OCI-LY7 (cell line): ENCODE data around the gene SLC25A14. TPM values are rescaled to one million over a fixed set of nuclear protein-coding genes. Genes with fewer than 3 reads are reported as not detected.
"Not testable (repeated sequence)": the region's sequence is repeated elsewhere in the genome, so short reads cannot be mapped to it uniquely, and the experiment has no call there.

Experiments used
- BruUV-seq: library from RNA; stranded (reverse); fragments of 400-500 nt; replicated peaks from 2 replicates; lab custom pipeline; 2021; lab: Mats Ljungman, UMichigan
- CTCF ChIA-PET: fragments of 300-600 bp; sonication (Branson Sonifier 250); formaldehyde crosslinking; loops from one replicate; lab custom pipeline; 2022; ENCODE audit warnings: antibody characterized with exemption; ENCODE audit not compliant: unreplicated experiment; lab: Charles Lee
- POLR2A ChIA-PET: fragments of 300-600 bp; sonication (Branson Sonifier 250); formaldehyde crosslinking; loops from one replicate; lab custom pipeline; 2022; ENCODE audit warnings: antibody characterized with exemption; lab: Charles Lee
- DNase-seq: peaks from one replicate; pipeline ENCODE4 v3.0.0-alpha.2; 2015; ENCODE audit warnings: low spot score
- H2AFZ ChIP-seq: fragments of 200-600 bp; sonication (generic), shearing (Covaris generic); 2 replicates; pipeline ENCODE4 v1.6.1; 2014; ENCODE audit warnings: mild to moderate bottlenecking, antibody characterized with exemption, low read length, moderate library complexity
- H3K27ac ChIP-seq: fragments of 200-600 bp; sonication (generic); 2 replicates; pipeline ENCODE4 v1.5.1; 2014; ENCODE audit warnings: mixed run types, low read depth, mild to moderate bottlenecking, moderate library complexity, low read length, inconsistent platforms; ENCODE audit not compliant: poor library complexity, severe bottlenecking
- H3K36me3 ChIP-seq: fragments of 200-600 bp; sonication (generic); 2 replicates; pipeline ENCODE4 v1.6.1; 2014; ENCODE audit warnings: mild to moderate bottlenecking, antibody characterized with exemption, low read length, moderate library complexity, mixed read lengths; ENCODE audit not compliant: insufficient read depth
- H3K4me1 ChIP-seq: fragments of 200-600 bp; sonication (generic); 2 replicates; pipeline ENCODE4 v1.5.1; 2014; ENCODE audit warnings: mild to moderate bottlenecking, low read length; ENCODE audit not compliant: insufficient read depth, poor library complexity, severe bottlenecking
- H3K4me2 ChIP-seq: fragments of 200-600 bp; sonication (generic); 2 replicates; pipeline ENCODE4 v1.6.1; 2014; ENCODE audit warnings: mild to moderate bottlenecking, low read length
- H3K4me3 ChIP-seq: fragments of 200-600 bp; sonication (generic); 2 replicates; pipeline ENCODE4 v1.5.1; 2014; ENCODE audit warnings: mild to moderate bottlenecking, low read depth, low read length; ENCODE audit not compliant: poor library complexity, severe bottlenecking
- H3K79me2 ChIP-seq: fragments of 200-600 bp; sonication (generic); 2 replicates; pipeline ENCODE4 v1.6.1; 2016; ENCODE audit warnings: low read depth, mild to moderate bottlenecking, low read length, moderate library complexity, mixed read lengths; ENCODE audit not compliant: insufficient read depth
- H3K9me2 ChIP-seq: fragments of 200-600 bp; sonication (generic); 2 replicates; pipeline ENCODE4 v1.6.1; 2016; ENCODE audit warnings: mild to moderate bottlenecking, low read length, mixed read lengths; ENCODE audit not compliant: insufficient read depth
- H3K9me3 ChIP-seq: fragments of 200-600 bp; sonication (generic); 2 replicates; pipeline ENCODE4 v1.6.1; 2014; ENCODE audit warnings: mild to moderate bottlenecking, mixed run types, low read length, mixed read lengths
- H4K20me1 ChIP-seq: fragments of 200-600 bp; sonication (generic); 2 replicates; pipeline ENCODE4 v1.6.1; 2014; ENCODE audit warnings: mild to moderate bottlenecking, antibody characterized with exemption, low read length, moderate library complexity, mixed read lengths; ENCODE audit not compliant: insufficient read depth
- EZH2phosphoT487 ChIP-seq: fragments of 200-600 bp; sonication (generic); IDR thresholded peaks from 2 replicates; pipeline ENCODE4 v1.6.1; 2018; ENCODE audit warnings: low read depth, borderline replicate concordance, mild to moderate bottlenecking, mixed run types, antibody characterized with exemption, low read length, moderate library complexity, mixed read lengths
- intact Hi-C: fragments of 100-400 bp; cut with micrococcal nuclease; formaldehyde crosslinking; loops from one replicate; pipeline ENCODE4 v1.10.0; 2022; ENCODE audit not compliant: unreplicated experiment
- total RNA-seq, 2 experiments: library from RNA; depleted of rRNA in 1 of 2; stranded (reverse); fragments of >200 nt in 1 of 2; shearing (Covaris generic) in 1 of 2; gene quantifications; 2 replicates each; pipeline ENCODE4 v1.2.3, GENCODE V29; 2014 to 2022
- TF ChIP-seq, protein P1 (sequence below): fragments of 200-600 bp; sonication (generic); conservative IDR thresholded peaks from 2 replicates; pipeline ENCODE4 v1.5.1; 2014; ENCODE audit warnings: mild to moderate bottlenecking, antibody characterized with exemption, low read length, moderate library complexity, mixed read lengths

The SLC25A14 gene
- total RNA-seq, 2 experiments from 2014 or later = 12.6 to 19.5 TPM

DNA sequence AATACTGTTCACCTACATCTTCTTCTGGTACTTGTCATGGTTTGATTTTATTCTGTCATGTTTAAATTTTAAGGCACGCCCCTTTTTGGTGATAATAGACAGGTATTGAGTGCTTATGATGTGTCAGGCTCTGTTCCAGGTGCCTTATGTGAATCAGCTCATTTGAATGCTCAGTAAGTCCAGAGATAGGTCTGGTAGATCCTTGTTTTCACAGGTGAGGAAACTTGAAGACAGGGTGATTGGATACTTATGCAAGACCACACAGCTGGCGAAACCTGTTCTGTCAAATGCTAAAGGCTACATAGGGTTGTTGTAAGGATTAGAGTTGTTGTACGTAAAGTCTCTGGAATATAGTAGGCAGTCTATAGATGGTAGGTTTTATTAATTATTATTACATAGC lies 9.6 kb upstream of the SLC25A14 start:
- CTCF ChIA-PET = no interaction called here
- intact Hi-C loops = loop anchor here (1.0 to 5.0 kb wide), 3 partner anchors 72 to 587 kb away; partner anchors contain the start of gene RBMX2
- POLR2A ChIA-PET = interaction anchor here (0.6 to 1.2 kb wide), 2 partner anchors 9 to 18 kb away, joined by 3 to 6 read pairs; no protein-coding TSS in a partner anchor
- H3K4me1 ChIP-seq = no peaks in the 10 kb centered on the region
- no peaks in the 10 kb centered on the region for H3K9me2 ChIP-seq
- TF ChIP-seq, protein P1, sequence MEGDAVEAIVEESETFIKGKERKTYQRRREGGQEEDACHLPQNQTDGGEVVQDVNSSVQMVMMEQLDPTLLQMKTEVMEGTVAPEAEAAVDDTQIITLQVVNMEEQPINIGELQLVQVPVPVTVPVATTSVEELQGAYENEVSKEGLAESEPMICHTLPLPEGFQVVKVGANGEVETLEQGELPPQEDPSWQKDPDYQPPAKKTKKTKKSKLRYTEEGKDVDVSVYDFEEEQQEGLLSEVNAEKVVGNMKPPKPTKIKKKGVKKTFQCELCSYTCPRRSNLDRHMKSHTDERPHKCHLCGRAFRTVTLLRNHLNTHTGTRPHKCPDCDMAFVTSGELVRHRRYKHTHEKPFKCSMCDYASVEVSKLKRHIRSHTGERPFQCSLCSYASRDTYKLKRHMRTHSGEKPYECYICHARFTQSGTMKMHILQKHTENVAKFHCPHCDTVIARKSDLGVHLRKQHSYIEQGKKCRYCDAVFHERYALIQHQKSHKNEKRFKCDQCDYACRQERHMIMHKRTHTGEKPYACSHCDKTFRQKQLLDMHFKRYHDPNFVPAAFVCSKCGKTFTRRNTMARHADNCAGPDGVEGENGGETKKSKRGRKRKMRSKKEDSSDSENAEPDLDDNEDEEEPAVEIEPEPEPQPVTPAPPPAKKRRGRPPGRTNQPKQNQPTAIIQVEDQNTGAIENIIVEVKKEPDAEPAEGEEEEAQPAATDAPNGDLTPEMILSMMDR = no peak
- no peak for TF ChIP-seq EZH2phosphoT487
- H3K4me3 ChIP-seq = no peak overlapping the region
- no peak overlapping the region for H2AFZ ChIP-seq
- no peak overlapping the region for H3K27ac ChIP-seq
- H3K79me2 ChIP-seq = no peaks in the 10 kb centered on the region
- BruUV-seq = no TSS peak
- DNase-seq = no peak
- H3K4me2 ChIP-seq = no peak overlapping the region
- H3K36me3 ChIP-seq = no peaks in the 10 kb centered on the region
- H3K9me3 ChIP-seq = no peaks in the 10 kb centered on the region
- no peaks in the 10 kb centered on the region for H4K20me1 ChIP-seq

DNA sequence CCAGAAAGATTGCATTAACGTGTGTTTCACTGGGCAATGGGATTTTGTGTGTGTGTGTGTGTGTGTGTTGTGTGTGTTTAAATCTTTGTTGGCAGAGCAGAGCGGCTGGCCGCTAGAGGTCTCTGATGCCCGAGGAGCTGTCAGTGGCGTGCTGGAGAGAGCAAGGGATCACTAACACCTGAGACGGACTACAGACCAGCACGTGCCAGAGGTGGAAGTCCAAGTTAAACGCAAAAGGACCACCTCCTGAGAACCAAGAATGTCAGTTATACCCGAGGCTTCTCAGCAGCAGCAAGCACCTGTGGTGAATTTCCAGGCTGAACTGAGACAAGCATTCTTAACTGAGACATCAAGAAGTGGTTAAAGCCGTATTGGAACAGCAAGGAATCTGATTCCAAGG lies 9.0 kb upstream of the SLC25A14 start:
- no peak overlapping the region for H3K4me3 ChIP-seq
- peak; percentile 69 for DNase-seq
- H3K4me1 ChIP-seq = no peaks in the 10 kb centered on the region
- H3K9me3 ChIP-seq = no peaks in the 10 kb centered on the region
- H3K9me2 ChIP-seq = no peaks in the 10 kb centered on the region
- no peak overlapping the region for H3K4me2 ChIP-seq
- TF ChIP-seq EZH2phosphoT487 = no peak
- TF ChIP-seq, protein P1 = peak; percentile 83
- no peaks in the 10 kb centered on the region for H3K79me2 ChIP-seq
- H3K36me3 ChIP-seq = no peaks in the 10 kb centered on the region
- peak overlapping the region; percentile 76; the same call in 1 of the 2 replicates for H2AFZ ChIP-seq
- intact Hi-C loops = loop anchor here (1.0 to 5.0 kb wide), 3 partner anchors 72 to 586 kb away; partner anchors contain the start of gene RBMX2
- no peak overlapping the region for H3K27ac ChIP-seq
- no peaks in the 10 kb centered on the region for H4K20me1 ChIP-seq
- CTCF ChIA-PET = no interaction called here
- POLR2A ChIA-PET = interaction anchor here (0.6 to 1.2 kb wide), 2 partner anchors 8 to 19 kb away, joined by 3 to 6 read pairs; no protein-coding TSS in a partner anchor
- BruUV-seq = no TSS peak

DNA sequence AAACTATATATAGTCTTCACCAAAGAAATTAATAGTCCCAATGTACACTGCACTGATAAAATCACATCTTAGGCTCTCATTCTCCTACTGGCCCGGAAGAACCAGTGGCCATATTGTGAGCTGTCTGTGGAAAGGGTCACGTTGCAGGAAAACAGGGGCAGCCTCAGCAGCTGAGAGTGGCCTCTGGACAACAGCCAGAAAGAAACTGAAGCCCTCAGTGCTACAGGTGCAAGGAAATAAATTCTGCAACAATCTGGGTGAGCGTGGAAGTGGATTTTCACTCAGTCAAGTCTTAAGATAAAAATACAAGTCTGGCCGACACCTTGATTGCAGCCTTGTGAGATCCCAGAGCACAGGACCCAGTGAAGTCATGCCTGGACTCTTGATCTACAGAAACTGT lies 3.2 kb upstream of the SLC25A14 start:
- Histone ChIP-seq H2AFZ (no peak overlapping the region), H3K4me2 (no peak overlapping the region), H3K9me3 (no peaks in the 10 kb centered on the region), H3K4me1 (no peaks in the 10 kb centered on the region), H3K27ac (no peak overlapping the region), H3K79me2 (no peaks in the 10 kb centered on the region), H4K20me1 (no peaks in the 10 kb centered on the region), H3K36me3 (no peaks in the 10 kb centered on the region), H3K9me2 (no peaks in the 10 kb centered on the region), H3K4me3 (no peak overlapping the region)
- intact Hi-C loops = no loop called here
- ChIA-PET POLR2A (interaction anchor here (0.7 kb wide), 1 partner anchor 679 kb away, joined by 3 read pairs; no protein-coding TSS in a partner anchor), CTCF (no interaction called here)
- TF ChIP-seq EZH2phosphoT487 = no peak
- TF ChIP-seq, protein P1 = no peak
- no peak for DNase-seq
- no TSS peak for BruUV-seq

DNA sequence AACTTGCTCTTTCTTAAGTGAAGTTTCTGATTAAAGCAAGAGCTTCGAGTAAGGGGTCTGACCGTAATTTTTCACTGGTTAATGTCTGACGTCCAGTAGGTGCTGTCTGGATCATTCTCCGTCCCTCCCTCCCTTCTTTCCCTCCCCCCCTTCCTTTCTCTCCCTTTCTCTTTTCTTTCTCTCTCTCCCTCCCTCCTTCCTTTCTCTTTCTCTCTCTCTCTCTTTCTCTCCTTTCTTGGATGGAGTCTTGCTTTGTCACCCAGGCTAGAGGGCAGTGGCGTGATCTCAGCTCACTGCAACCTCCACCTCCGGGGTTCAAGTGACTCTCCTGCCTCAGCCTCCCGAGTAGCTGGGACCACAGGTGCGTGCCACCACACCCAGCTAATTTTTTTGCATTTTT lies 850 bp upstream of the SLC25A14 start:
- H3K27ac ChIP-seq, H3K9me2 ChIP-seq, CTCF ChIA-PET, H3K79me2 ChIP-seq, H3K4me1 ChIP-seq, DNase-seq, BruUV-seq, H3K36me3 ChIP-seq, H4K20me1 ChIP-seq, H3K9me3 ChIP-seq: not testable (repeated sequence)
- intact Hi-C loops = loop anchor here (2.0 kb wide), 1 partner anchor 564 kb away; the partner anchor contains the start of gene ENOX2
- POLR2A ChIA-PET = interaction anchor here (0.6 to 1.6 kb wide), 3 partner anchors 8 to 73 kb away, joined by 4 to 6 read pairs (median 4); no protein-coding TSS in a partner anchor
- H3K4me2 ChIP-seq = peak overlapping the region; percentile 84
- peak overlapping the region; percentile 56; the same call in 1 of the 2 replicates for H2AFZ ChIP-seq
- H3K4me3 ChIP-seq = peak overlapping the region; percentile 72
